Stimulated activated CD8-positive, alpha-beta memory T cell treated with anti-CD3 and anti-CD28 coated beads, Interleukin-15, amount 100 ng/mL, for 1 hour (primary cell): ENCODE measurements around the gene ADK.
"Not testable (repeated sequence)": the region's sequence is repeated elsewhere in the genome, so short reads cannot be mapped to it uniquely, and the experiment has no call there.

ENCODE experiments used
- DNase-seq: peaks from one replicate; pipeline ENCODE4 v3.0.0-alpha.2; 2020; ENCODE audit warnings: low read depth

Gene ADK

DNA sequence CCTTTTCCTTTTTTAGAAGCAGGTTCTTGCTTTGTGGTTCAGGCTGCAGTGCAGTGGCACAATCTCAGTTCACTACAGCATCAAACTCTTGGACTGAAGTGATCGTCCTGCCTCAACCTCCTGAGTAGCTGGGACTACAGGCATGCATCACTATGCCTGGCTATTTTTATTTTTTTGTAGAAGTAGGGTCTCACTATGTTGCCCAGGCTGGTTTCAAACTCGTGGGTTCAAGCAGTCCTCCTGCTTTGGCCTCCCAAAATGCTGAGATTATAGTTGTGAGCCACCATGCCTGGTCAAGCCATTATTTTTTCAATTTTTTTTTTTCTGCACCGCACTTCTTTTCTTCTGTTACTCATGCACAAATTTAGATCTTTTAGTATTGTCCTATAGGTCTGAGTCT lies 154.7 kb downstream of the ADK start:
- no peak for DNase-seq

DNA sequence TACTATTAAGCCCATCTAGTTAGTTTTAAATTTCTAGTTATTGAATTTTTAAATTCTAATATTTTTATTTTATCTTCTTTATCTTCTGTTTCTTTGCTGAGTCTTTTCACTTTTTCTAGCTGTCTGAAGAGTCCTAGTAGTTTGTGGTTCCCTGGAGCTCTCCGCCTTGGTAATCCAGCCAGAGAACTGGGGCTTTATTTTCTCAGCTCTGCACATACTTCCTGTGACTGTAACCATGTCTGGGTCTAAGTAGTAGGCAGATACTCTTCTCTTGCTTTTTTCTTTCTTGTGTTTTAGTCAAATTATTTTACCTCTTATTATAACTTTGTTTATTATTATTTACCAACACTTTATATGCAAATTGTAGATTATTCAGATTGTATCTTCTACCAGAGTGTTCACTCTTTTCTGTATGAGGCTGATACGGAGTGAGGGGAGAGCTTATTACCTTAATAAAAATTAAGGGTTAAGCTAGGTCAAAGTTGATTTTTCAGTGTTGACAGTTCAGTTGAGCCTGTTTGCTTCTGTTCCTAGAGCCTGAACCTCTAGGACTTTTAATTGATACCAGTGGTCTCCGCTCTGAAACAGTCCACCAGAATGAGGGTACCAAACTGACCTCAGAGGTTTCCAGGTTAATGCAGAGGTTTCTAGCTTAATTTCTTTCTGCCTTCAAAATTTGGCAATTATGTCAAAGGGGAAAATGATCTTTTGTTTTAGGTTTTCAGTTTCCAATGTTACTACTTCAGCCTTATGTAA lies 155.4 kb downstream of the ADK start:
- DNase-seq, result no peak

DNA sequence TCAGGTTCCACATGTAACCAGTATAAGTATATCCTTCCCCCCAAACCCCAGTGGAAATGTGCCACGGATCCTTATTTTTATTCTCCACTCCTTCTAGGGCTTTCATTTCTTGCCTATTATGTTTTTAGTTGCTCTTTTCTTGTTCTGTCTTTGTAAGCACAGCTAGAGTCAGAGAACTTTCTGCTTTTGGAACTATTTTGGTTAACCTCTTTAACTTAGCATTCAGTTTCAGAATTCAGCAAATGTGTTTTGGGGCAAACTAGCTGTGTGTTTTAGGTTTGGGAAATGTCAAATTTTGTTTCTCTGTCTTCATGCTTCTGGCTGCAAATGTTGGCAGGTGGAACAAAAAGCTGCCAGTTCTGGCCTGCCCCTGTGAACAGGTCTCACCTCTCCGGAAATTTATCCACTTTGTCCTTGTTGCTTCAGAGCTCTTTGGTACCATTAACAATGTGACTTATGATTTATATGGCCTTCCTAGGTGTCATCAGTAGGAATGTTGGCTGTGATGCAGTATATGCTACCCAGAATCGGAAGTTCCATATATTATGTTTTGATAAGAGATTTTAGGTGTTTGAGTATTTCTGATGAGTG lies 156.1 kb downstream of the ADK start:
- no peak for DNase-seq

DNA sequence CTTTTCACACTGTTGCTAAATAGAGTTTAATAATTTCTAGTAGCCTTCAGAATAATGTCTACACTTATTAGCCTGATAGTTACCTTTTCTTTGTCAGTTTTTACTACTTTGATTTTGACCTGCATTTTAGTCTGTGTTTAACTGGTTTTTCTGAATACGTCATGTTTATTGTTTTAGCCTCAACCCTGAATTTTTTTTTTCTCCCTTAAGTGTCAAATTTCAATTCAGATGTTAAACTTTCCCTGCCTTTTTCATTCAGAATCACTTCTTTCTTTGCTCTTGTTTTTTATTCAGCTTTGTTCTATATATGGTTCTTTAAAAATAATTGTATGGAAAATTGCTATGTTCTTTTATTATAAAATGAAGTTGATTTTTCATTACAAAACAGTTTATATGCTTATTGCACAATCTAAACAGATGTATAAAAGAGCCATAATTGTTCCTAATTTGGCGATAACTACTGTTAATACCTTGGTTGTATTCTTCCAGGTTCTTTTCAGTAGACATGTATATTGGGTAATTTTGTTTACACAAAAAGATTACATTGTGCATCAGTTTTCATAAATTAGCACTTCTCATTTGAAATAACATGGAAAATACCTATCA lies 159.7 kb downstream of the ADK start:
- DNase-seq, result no peak

DNA sequence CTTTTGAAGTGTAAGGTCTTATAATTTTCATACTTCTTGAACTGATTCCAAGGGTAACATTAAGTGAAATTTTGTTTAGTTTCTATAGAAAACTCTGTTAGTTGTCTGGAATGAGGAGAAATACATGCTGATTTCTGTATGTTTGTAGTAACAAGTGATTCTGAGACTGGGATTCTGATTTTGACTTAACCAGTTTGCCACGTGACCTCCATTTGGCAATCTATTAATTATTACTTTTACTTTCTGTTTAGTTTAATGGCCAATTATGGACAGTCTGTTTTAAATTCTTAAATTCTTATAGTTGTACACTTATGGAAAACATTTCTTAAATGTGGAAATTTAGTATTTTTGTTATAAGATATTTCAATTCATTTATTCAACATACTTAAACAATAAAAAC lies 163.1 kb downstream of the ADK start:
- DNase-seq, result no peak

DNA sequence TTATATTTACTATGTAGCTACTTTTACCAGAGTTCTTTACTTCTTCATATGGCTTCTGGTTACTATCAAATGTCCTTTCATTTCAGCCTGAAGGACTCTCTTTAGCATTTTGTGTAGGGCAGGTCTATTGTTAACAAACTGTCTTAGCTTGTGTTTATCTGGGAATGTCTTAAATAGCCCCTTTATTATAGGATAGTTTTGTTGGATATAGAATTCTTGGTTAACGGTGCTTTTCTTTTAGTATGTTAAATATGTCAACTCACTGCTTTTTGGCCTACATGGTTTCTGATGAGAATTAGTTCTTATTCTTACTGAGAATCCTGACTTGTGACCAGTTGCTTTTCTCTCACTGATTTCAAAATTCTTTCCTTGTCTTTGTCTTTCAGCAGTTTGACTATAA lies 169.0 kb downstream of the ADK start:
- no peak for DNase-seq

DNA sequence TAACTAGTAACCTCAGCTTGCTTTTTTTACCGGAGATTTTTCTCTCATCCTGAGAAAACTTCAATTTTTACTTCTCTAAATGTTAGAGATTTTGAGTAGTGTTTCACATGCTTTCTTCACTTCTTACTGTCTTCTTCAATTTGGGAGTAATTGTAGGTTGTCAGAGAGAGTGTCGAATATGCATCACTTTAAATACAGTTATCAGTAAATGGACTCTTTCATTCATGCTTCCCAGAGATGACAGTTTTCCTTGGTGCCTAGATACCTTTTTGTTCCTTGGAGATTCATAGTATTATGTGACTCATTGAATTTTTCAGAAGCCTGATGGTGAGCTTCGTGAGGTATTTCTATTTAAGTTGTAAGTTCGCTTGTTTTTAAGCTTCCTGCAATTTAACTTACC lies 169.7 kb downstream of the ADK start:
- DNase-seq, result no peak

DNA sequence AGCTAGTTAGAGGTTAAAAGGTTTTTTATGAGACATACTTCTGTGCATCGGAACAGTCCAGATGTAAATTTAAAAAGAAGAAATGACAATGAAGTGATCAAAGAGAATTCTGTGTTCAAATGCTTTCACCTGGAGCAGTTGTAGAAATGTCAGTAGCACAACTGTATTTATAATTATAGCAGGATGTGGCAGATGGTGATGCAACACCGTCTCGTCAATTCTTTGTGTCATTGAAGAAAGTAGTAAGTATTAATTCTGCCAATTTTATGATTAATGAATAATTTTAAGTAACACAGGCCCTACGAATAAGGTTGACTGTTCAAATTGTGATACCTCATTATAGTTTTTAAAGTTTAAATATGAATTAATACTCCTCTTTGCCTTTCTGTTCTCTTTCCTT lies 171.1 kb downstream of the ADK start:
- no peak for DNase-seq

DNA sequence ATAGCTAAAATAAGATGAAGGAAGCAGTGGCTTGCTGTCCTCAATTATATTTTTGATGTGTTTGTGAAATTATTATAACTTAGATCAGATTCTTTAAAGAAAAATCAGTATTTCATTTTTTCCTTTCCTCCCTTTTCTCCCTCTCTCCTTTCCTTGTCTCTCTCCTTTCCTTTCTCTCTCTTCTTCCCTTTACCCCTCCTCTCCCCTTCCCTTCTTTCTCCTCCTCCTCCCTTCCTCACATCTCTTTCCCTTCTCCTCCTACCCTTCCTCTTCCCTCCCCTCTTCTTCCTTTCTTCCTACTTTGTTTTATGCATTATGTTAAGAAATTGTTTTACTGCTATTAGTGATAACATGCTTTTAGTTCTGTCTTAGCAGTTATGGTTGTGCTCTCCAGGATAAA lies 171.5 kb downstream of the ADK start:
- no peak for DNase-seq

DNA sequence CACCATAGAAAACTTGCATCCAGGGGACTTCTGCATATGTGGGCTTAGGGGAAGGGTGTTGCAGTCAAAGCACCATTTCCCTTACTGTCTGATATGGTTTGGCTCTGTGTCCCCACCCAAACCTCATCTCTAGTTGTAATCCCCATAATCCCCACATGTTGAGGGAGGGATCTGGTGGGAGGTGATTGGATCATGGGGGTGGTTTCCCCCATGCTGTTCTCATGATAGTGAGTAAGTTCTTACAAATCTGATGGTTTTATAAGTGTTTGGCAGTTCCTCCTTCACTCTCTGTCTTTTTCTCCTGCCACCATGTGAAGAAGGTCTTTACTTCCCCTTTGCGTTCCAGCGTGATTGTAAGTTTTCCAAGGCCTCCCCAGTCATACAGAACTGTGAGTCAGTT lies 177.4 kb downstream of the ADK start:
- DNase-seq, result no peak

DNA sequence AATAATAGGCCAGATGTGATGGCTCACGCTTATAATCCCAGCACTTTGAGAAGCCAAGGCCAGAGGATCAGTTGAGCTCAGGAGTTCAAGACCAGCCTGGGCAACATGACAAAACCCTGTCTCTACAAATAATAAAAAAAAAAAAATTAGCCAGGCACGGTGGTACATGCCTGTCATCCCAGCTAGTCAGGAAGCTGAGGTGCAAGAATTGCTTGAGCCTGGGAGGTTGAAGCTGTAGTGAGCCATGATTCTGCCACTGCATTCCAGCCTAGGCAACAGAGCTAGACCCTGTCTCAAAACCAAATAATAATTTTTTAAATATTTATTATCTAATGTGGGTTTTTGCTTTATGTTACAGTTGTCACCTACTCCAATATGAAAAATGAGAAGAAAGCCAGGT lies 178.9 kb downstream of the ADK start:
- DNase-seq, result no peak

DNA sequence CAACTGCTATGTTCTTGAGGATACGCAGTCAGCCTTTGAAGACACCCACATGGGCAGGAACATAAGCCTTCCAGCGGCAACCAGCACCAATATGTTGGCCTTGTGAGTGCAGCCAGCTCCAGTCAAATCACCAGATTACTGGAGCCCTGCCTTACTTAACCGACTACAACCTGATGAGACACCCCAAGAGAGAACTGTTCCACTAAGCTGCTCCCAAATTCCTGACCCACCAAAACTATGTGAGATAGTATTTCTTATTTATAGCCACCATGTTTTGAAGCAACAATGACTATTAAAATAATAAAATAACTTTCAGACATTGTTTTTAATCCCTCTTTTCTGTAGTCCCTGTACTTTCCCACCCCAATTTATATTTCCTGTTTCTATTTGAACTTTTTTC lies 179.6 kb downstream of the ADK start:
- DNase-seq, result no peak

DNA sequence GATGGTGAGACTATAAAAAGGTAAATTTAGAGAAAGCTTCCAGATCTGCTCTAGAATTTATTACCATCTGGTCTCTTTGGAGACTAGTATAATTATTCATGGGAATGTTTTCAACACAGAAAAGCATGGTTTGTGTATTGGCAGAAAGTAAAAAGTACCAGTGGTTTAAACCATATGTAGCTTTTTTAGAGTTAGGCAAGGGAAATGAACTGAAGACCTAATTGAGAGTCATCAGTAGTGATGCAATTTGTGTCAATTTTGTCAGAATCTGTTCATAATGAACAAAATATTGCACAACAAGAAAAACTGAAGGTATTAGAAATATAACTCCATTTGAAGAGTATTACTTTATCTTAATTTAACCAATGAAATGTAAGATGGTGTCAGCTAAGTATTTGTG lies 181.4 kb downstream of the ADK start:
- no peak for DNase-seq

DNA sequence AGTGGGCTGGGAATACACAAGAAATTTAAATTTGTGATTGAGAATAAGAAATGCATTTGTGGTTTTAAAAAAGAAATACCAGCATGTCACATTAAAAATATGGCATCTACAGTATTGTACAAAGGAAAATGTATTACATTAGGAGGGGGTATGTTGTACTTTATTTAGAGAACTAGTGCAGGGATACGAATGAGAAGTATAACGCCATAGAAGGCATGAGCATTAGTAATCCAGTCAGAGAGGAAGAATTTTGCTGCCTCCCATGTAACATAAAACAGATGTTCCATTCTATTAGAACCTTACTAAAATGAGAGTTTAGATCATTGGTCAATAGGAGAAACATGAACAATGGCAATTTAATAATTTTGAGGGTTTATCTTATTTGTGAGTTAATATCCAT lies 182.2 kb downstream of the ADK start:
- no peak for DNase-seq

DNA sequence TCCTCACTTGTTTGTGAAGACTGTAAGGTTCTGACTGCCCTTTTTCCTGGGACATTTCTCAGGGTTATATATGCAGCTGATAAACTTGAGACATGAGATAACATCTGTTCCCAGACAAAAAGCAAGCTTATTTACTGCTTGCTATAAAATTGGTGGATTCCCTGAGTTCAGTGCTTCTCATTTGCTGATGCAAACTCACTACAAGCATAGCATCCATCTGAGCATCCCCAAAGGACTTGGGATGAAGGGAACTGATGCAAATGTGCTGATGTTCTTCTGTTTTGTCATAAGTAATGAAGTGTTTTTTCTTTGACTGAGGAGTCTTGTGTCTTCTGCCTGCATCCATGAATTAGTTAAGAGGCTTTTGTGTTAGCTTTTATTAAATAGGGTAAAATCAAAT lies 183.2 kb downstream of the ADK start:
- no peak for DNase-seq

DNA sequence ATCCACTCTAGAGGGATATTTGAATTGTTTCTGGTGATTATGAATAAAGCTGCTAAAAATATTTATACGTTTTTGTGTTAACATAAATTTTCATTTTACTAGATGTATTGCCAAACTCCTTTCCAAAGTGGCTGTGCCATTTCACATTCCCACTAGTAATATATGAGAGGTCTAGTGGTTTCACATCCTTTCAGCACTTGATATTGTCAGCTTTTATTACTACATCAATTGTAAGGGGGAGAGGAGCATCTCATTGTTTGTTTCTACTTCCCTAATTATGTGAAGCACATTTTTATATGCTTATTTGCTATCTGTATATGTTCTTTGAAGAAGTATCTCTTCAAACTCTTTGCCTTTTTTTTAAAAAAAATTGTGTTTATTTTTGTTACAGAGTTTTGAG lies 184.5 kb downstream of the ADK start:
- no peak for DNase-seq

DNA sequence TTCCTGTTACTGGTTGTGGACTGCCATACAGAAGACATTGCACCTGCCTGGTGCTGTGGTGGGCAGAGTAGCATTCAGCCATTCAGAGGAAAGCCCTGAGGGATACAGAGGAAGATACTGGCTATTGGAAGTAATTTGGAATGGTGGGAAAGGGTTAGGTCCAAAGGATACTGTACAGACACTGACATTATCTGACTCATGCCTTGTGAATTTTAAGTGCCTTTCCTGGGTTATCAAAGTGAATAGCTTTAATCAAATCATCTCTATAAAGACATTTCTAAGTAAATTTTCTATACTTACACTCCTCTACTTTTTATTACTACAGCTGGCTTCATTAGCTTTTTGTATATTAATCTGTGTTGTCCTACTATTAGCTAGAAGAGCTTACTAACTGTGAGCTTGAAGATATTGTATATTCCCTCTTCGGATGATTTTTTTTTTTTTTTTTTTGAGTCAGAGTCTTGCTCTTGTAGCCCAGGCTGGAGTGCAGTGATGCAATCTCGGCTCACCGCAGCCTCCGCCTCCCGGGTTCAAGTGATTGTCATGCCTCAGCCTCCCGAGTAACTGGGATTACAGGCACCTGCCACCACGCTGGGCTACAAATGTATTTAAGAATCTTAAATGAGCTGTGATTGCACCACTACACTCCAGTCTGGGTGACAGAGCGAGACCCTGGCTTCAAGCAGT lies 186.5 kb downstream of the ADK start:
- no peak for DNase-seq

DNA sequence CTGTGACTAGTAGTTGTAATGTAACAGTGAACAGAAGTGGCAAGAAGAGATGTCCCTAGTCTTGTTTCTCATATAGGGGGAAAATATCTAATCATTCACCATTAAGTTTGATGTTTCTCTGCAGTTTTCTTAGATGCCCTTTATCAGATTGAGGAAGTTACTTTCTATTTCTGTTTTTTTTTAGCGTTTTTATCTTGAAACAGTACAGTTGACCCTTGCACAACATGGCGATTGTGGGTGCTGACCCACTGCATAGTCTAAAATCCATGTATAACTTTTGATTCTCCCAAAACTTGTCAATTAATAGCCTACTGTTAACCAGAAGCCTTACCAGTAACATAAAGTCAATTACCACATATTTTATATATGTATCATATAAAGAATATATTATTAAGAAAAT lies 192.0 kb downstream of the ADK start:
- no peak for DNase-seq

DNA sequence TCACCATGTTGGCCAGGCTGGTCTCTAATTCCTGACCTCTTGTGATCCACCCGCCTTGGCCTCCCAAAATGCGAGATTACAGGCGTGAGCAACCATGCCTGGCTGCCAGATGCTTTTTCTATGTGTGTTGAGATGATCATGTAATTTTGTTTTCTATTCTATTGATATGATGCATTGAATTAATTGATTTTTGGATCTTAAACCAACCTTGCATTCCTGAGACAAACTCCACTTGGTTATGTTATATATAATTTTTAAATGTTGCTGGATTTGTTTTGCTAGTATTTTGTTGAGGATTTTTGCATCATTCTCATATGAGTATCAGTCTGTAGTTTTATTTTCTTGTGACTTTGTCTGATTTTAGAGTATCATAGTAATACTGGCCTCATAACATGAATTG lies 192.8 kb downstream of the ADK start:
- DNase-seq, result no peak

DNA sequence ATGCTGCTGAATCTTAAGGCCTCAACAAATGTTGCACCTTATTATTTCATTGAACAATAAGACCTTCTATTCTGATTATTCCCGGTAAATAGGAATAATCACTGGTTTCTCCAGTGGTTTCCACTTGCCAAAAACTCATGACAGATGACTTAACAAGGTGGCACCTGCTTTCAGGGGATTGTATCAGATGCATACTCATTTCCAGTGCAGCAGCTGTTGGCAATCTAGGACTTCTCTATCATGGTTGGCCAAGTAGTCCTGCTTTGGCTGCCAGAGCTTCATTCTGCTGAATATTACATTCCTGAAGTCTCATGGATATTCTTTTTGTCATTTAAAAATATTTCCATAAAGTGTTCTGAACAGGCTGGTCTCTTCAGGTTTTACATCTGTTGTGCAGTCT lies 193.3 kb downstream of the ADK start:
- no peak for DNase-seq

DNA sequence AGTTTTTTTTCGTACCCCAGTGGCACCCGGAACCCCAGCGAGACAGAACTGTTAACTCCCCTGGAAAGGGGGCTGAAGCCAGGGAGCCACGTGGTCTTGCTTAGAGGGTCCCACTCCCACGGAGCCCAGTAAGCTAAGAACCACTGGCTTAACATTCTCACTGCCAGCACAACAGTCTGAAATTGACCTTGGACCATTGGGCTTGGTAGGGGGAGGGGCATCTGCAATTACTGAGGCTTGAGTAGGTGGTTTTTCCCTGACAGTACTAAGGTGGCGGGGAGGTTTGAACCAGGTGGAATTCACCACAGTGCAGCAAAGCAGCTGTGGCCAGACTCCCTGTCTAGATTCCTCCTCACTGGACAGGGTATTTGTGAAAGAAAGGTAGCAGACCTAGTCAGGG lies 196.5 kb downstream of the ADK start:
- DNase-seq, result no peak

DNA sequence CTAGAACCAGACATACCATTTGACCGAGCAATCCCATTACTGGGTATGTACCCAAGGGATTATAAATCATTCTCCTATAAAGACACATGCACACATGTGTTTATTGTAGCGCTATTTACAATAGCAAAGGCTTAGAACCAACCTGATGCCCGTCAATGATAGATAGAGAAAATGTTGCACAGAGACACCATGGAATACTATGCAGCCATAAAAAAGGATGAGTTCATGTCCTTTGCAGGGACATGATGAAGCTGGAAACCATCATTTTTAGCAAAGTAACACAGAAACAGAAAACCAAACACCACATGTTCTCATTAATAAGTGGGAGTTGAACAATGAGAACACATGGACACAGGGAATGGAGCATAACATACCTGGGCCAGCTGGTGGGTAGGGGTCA lies 202.0 kb downstream of the ADK start:
- DNase-seq, result not testable (repeated sequence)

DNA sequence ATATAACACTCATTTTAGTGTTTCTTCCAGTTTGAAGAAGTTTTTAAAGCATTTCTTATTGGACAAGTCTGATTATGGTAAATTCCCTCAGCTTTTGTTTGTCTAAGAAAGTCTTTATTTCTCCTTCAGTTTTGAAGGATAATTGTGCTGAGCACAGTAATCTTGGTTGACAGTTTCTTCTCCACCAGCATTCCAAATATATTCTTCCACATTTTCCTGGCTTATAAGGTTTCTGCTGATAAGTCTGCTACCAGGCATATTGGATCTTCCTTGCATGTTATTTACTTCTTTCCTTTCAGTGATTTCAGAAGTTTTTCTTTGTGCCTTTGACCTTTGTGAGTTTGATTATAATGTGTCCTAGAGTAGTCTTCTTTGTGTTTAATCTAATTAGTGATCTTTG lies 210.7 kb downstream of the ADK start:
- DNase-seq, result no peak
